Heart right ventricle (tissue), 16 donors: ENCODE measurements around the gene KCNK3. TPM values are rescaled to one million over a fixed set of nuclear protein-coding genes. Genes with fewer than 3 reads are reported as not detected.
"Not testable (repeated sequence)": the region's sequence is repeated elsewhere in the genome, so short reads cannot be mapped to it uniquely, and the experiment has no call there.

Experiments
- ATAC-seq, 8 donors: fragments of 200-7000 bp; cut with Tn5 transposase; one replicate each; pipeline ENCODE4 v1.9.1; 2020; ENCODE audit warnings: mild to moderate bottlenecking in 8 of 8, moderate library complexity in 8 of 8, moderate number of reproducible peaks in 1 of 8
- DNase-seq, 2 donors: peaks; one replicate each; pipeline ENCODE4 v3.0.0-alpha.2; 2020
- H3K27ac ChIP-seq, 10 donors: fragments of 200-600 bp; sonication (generic) in 2 of 10; one replicate each; pipeline versions ENCODE4 v1.5.0 to v1.8.0; 2020 to 2022; ENCODE audit warnings: mild to moderate bottlenecking in 3 of 10
- H3K27me3 ChIP-seq, 7 donors: fragments of 200-600 bp; one replicate each; pipeline ENCODE4 v1.8.0; 2021 to 2022; ENCODE audit warnings: mild to moderate bottlenecking in 2 of 7
- H3K36me3 ChIP-seq, 9 donors: fragments of 200-600 bp; sonication (generic) in 1 of 9; one replicate each; pipeline versions ENCODE4 v1.5.0 to v1.8.0; 2020 to 2022; ENCODE audit warnings: mild to moderate bottlenecking in 2 of 9
- H3K4me1 ChIP-seq, 9 donors: fragments of 200-600 bp; sonication (generic) in 1 of 9; one replicate each; pipeline versions ENCODE4 v1.5.0 to v1.8.0; 2020 to 2022; ENCODE audit warnings: mild to moderate bottlenecking in 4 of 9
- H3K4me3 ChIP-seq, 10 donors: fragments of 200-600 bp; sonication (generic) in 2 of 10; one replicate each; pipeline versions ENCODE4 v1.5.0 to v1.8.0; 2020 to 2022; ENCODE audit warnings: mild to moderate bottlenecking in 7 of 10, moderate library complexity in 2 of 10
- H3K9me3 ChIP-seq, 11 donors: fragments of 200-600 bp in 10 of 11; sonication (generic) in 2 of 11; one replicate each; pipeline versions ENCODE4 v1.5.0 to v1.8.0; 2013 to 2022; ENCODE audit warnings: mild to moderate bottlenecking in 2 of 11, control low read depth in 1 of 11, moderate library complexity in 1 of 11
- CTCF ChIP-seq, 9 donors: fragments of 200-600 bp; sonication (generic) in 2 of 9; IDR thresholded peaks; one replicate each; pipeline versions ENCODE4 v1.5.0 to v1.8.0; 2021 to 2022; ENCODE audit warnings: antibody characterized with exemption in 9 of 9, mild to moderate bottlenecking in 5 of 9, moderate library complexity in 1 of 9
- WGBS, 2 donors: extraction: QIAGEN DNeasy Blood & Tissue Kit; methylation state at CpG; one replicate each; pipeline ENCODE4 v1.1.7; 2013; ENCODE audit warnings: inconsistent platforms in 1 of 2; 5-methylcytosine and 5-hydroxymethylcytosine counted together
- intact Hi-C, 10 donors: fragments of 100-400 bp; cut with DNase I; formaldehyde crosslinking; loops; one replicate each; pipeline versions ENCODE4 v1.11.1 to v1.14.2; 2022
- polyA plus RNA-seq, 2 donors: library from polyadenylated mRNA; stranded (reverse); fragments of 200-250 nt; gene quantifications; one replicate each; pipeline ENCODE4 v1.2.3, GENCODE V29; 2013
- total RNA-seq, 10 donors: library from RNA; stranded (reverse); fragmentation: NEBNext Ultra II Directional in 3 of 10; extraction: Animal tissue kit (Norgen Biotek cat#: 25700) in 3 of 10; gene quantifications; one replicate each; pipeline versions ENCODE4 v1.2.1 to v1.2.4, GENCODE V29; 2021 to 2023
- donor health status: Arrhythmogenic right ventricular cardiomyopathy.
- donor health status: ischemic (EF 13 %, LVEDD 7.1; RV severe dilation, severe dysfunction).
- donor health status: healthy with polysubstance abuse.
- donor health status: DM: no; HTN: yes; CAD: no.
- donor health status: DM: no; HTN: no; CAD: no.
- donor health status: ischemic (EF 25% LVEDD 6.9; RV normal size, moderate dysfunction).
- donor health status: ischemic (EF 25% LVEDD 5.7; RV mildly dilated, moderate dysfunction).
- donor health status: healthy.
- donor health status: DM: yes; HTN: yes; CAD: no.
- donor health status: Ischemic cardiomyopathy.
- donor health status: ischemic (EF 35%, LVEDD 5.7; RV mildly dilated, moderate dysfunction).
- donor health status: nonischemic (EF 11% LVEDD 7.7; RV severe dilation, severe dysfunction).
- donor health status: DM: yes; HTN: yes; CAD: no.
- donor health status: PGD.
- donor health status: ischemic (EF 29% LVEDD 5.4; RV normal size, mild dysfunction).
- donor health status: nonischemic (EF 23%, LVEDD 6.1; RV moderate dilation, normal function).

The KCNK3 gene
- total and polyA plus RNA-seq, 12 donors: 0.19 to 6.8 (median 0.99) TPM

- Histone ChIP-seq H3K4me1 (no peaks in the 10 kb centered on the region), H3K4me3 (no peak overlapping the region), H3K36me3 (no peaks in the 10 kb centered on the region), H3K27ac (no peak overlapping the region), H3K9me3 (no peaks in the 10 kb centered on the region), H3K27me3 (peaks cover 0 to 9% (median 0%) of the 10 kb centered on the region in 7 donors)
- intact Hi-C loops: no loop called here
- WGBS, 2 donors: 84 to 85% methylated on average over 13 of the region's 13 CpGs
- ATAC-seq: peak in 1 of 8 donors; percentile 13
- TF ChIP-seq CTCF (IDR thresholded peaks at IDR 0.05): no peak
- no peak for DNase-seq
Observed at GRCh38 chr2:26653207-26654060, 39.1 kb upstream of the KCNK3 start.

- WGBS, 2 donors: 83 to 89% methylated on average over 3 of the region's 3 CpGs
- Histone ChIP-seq H3K4me1 (no peaks in the 10 kb centered on the region), H3K27ac (no peak overlapping the region), H3K4me3 (no peak overlapping the region), H3K9me3 (peaks cover 0 to 2% (median 0%) of the 10 kb centered on the region in 11 donors), H3K36me3 (no peaks in the 10 kb centered on the region), H3K27me3 (peaks cover 0 to 9% (median 4%) of the 10 kb centered on the region in 7 donors)
- intact Hi-C loops: no loop called here
- ATAC-seq (no peak), DNase-seq (no peak)
- TF ChIP-seq CTCF (IDR thresholded peaks at IDR 0.05): no peak
Observed at GRCh38 chr2:26654061-26654340, 38.5 kb upstream of the KCNK3 start.

DNA sequence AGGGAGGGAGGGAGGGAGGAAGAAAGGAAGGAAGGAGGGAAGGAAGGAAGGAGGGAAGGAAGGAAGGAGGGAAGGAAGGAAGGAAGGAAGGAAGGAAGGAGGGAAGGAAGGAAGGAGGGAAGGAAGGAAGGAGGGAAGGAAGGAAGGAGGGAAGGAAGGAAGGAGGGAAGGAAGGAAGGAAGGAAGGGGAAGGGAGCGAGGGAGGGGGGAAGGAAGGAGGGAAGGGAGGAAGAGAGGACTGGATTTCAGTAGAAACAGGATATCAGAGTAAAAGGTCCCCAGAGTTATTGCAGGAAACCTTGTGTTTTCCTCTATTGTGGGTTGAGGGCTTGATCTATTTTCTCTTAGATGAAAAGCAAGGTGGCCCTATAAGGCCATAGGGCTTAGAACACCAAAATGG, 37.4 kb upstream of the KCNK3 start:
- H3K36me3 ChIP-seq, DNase-seq, H3K27ac ChIP-seq, H3K4me3 ChIP-seq, intact Hi-C loops, H3K4me1 ChIP-seq, H3K27me3 ChIP-seq, ATAC-seq: not testable (repeated sequence)
- 37 to 76% methylated on average over 1 of the region's 1 CpG for WGBS, 2 donors
- H3K9me3 ChIP-seq: peaks cover 0 to 14% (median 8%) of the 10 kb centered on the region in 11 donors

DNA sequence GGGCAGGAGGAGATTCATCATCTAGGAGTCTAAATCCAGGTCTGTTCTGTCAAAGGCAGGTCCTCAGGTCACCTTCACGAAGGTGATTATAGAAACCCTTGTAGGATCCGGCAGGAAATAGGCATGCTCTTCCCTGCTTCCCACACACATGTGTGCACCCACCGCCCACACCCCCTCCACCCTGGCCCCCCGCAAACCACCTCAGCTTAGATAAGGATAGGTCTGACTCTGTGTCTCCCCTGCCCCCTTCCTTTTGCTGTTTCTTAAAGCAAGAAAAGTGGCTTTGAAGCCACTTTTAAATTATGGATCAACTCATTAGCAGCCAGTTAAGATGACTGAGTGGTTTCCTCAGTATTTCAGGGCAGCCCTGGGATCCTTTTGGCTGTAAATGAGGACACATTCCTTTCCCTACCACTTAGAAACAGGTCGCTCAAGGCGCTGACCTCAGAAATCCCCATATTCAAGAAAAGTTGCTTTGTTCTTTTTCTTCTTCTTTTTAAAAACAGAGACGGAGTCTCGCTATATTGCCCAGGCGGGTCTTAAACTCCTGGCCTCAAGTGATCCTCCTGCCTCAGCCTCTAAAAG, 36.8 kb upstream of the KCNK3 start:
- TF ChIP-seq CTCF (IDR thresholded peaks at IDR 0.05): no peak
- Histone ChIP-seq H3K4me1 (no peaks in the 10 kb centered on the region), H3K4me3 (no peak overlapping the region), H3K27ac (no peak overlapping the region), H3K9me3 (peaks cover 0 to 19% (median 14%) of the 10 kb centered on the region in 11 donors), H3K36me3 (no peaks in the 10 kb centered on the region), H3K27me3 (peaks cover 0 to 9% (median 5%) of the 10 kb centered on the region in 7 donors)
- no peak for DNase-seq
- WGBS, 2 donors: 84 to 90% methylated on average over 9 of the region's 9 CpGs
- intact Hi-C loops: no loop called here
- ATAC-seq: no peak

DNA sequence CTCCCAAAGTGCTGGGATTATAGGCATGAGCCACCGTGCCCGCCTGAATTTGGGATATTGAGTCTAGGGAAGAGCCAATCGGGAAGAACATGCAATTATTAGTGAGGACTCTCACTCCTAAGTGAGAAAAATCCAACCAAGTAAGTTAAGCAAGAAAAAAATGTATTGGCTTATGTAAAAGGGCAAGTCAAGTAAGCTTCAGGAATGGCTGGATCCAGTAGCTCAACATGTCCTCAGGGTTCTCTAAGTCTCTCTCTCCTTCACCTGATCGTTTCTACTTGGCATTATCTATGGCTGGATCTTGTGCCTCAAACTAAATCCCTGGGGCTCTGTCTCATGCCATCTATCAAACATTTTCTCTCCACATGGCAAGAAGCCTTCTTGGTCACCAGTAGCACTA, 35.3 kb upstream of the KCNK3 start:
- ATAC-seq (no peak), DNase-seq (no peak)
- H3K27me3 ChIP-seq: peaks cover 0 to 9% (median 5%) of the 10 kb centered on the region in 7 donors
- H3K4me3 ChIP-seq: no peak overlapping the region
- intact Hi-C loops: no loop called here
- WGBS, 2 donors: 82 to 90% methylated on average over 4 of the region's 4 CpGs
- H3K27ac ChIP-seq: no peak overlapping the region
- no peak for TF ChIP-seq CTCF (IDR thresholded peaks at IDR 0.05)
- H3K9me3 ChIP-seq: peaks cover 0 to 27% (median 19%) of the 10 kb centered on the region in 11 donors
- H3K4me1 ChIP-seq: no peaks in the 10 kb centered on the region
- H3K36me3 ChIP-seq: no peaks in the 10 kb centered on the region
